Bronchial epithelial cell (primary cell): Measurements from ENCODE around the gene SMURF1. TPM values are rescaled to one million over a fixed set of nuclear protein-coding genes. Genes with fewer than 3 reads are reported as not detected.

ENCODE experiments used
- DNase-seq: peaks from one replicate; pipeline ENCODE4 v3.0.0-alpha.2; 2010; ENCODE audit warnings: low read depth
- FAIRE-seq: peaks from 2 replicates; lab custom pipeline; 2011; peaks lifted over from hg19 to GRCh38; lab: Jason Lieb, UNC
- H3K27me3 ChIP-seq: 2 replicates; pipeline ENCODE4 v1.5.1; 2011; ENCODE audit warnings: low read length; ENCODE audit not compliant: control insufficient read depth, insufficient read depth
- H3K36me3 ChIP-seq: 2 replicates; pipeline ENCODE4 v1.5.1; 2011; ENCODE audit warnings: low read length; ENCODE audit not compliant: control insufficient read depth, insufficient read depth
- H3K4me3 ChIP-seq: 2 replicates; pipeline ENCODE4 v1.5.1; 2011; ENCODE audit warnings: mild to moderate bottlenecking, low read depth, low read length, control low read depth
- CTCF ChIP-seq: IDR thresholded peaks from 2 replicates; pipeline ENCODE4 v1.5.1; 2011; ENCODE audit warnings: mild to moderate bottlenecking, moderate library complexity, low read length, control low read depth, inconsistent platforms; ENCODE audit not compliant: insufficient read depth, severe bottlenecking
- total RNA-seq: library from RNA; depleted of rRNA; stranded (reverse); fragments of >200 nt; gene quantifications from 2 replicates; pipeline ENCODE4 v1.2.1, GENCODE V29; 2014

SMURF1 gene
- total RNA-seq, 1 donor from 2014 or later, result 42.4 TPM

- no peak for TF ChIP-seq CTCF
- H3K36me3 ChIP-seq, result no peaks in the 10 kb centered on the region
- DNase-seq (no peak), FAIRE-seq (no peak)
- no peak overlapping the region for H3K4me3 ChIP-seq
- no peaks in the 10 kb centered on the region for H3K27me3 ChIP-seq
Observed at GRCh38 chr7:99086532-99086931, 57.4 kb downstream of the SMURF1 start.

- no peak for DNase-seq
- Histone ChIP-seq H3K4me3 (no peak overlapping the region), H3K36me3 (peaks cover 1% of the 10 kb centered on the region), H3K27me3 (no peaks in the 10 kb centered on the region)
- no peak for TF ChIP-seq CTCF
- FAIRE-seq, result no peak
Observed at GRCh38 chr7:99083733-99084132, 60.2 kb downstream of the SMURF1 start.

- FAIRE-seq, result no peak
- no peak for TF ChIP-seq CTCF
- H3K27me3 ChIP-seq, result no peaks in the 10 kb centered on the region
Observed at GRCh38 chr7:99083068-99083651, 60.7 kb downstream of the SMURF1 start.

GRCh38 chr7:99080679-99081078 is 63.2 kb downstream of the SMURF1 start:
- DNase-seq (no peak), FAIRE-seq (no peak)
- H3K27me3 ChIP-seq, result no peaks in the 10 kb centered on the region
- no peak for TF ChIP-seq CTCF
- H3K4me3 ChIP-seq, result no peak overlapping the region
- peaks cover 3% of the 10 kb centered on the region for H3K36me3 ChIP-seq

More at GRCh38 chr7:99083068-99083651, 60.7 kb downstream of the SMURF1 start:
- DNase-seq, result no peak
- Histone ChIP-seq H3K4me3 (no peak overlapping the region), H3K36me3 (peaks cover 1% of the 10 kb centered on the region)

GRCh38 chr7:99079104-99079503 is 64.8 kb downstream of the SMURF1 start:
- DNase-seq (no peak), FAIRE-seq (no peak)
- no peak for TF ChIP-seq CTCF
- Histone ChIP-seq H3K27me3 (no peaks in the 10 kb centered on the region), H3K4me3 (no peak overlapping the region), H3K36me3 (peaks cover 3% of the 10 kb centered on the region)

GRCh38 chr7:99078416-99078815 is 65.5 kb downstream of the SMURF1 start:
- no peak for TF ChIP-seq CTCF
- no peak for FAIRE-seq
- H3K36me3 ChIP-seq, result peaks cover 3% of the 10 kb centered on the region
- DNase-seq, result no peak
- no peaks in the 10 kb centered on the region for H3K27me3 ChIP-seq
- H3K4me3 ChIP-seq, result no peak overlapping the region
